Measurements from ENCODE around the gene BCL3.
"Not testable (repeated sequence)": the region's sequence is repeated elsewhere in the genome, so short reads cannot be mapped to it uniquely, and the experiment has no call there.

Gene BCL3

GRCh38 chr19:44720945-44721344 lies 27.6 kb upstream of the BCL3 start:
- no peak for DNase-seq (ENCODE audit: low read depth)

- not testable (repeated sequence) for DNase-seq (ENCODE audit: low read depth)
Measured at GRCh38 chr19:44721369-44721768, 27.1 kb upstream of the BCL3 start.

- no peak for DNase-seq (ENCODE audit: low read depth)
Measured at GRCh38 chr19:44722131-44723121, 26.1 kb upstream of the BCL3 start.

- DNase-seq (ENCODE audit: low read depth), result no peak
Measured at GRCh38 chr19:44723299-44723951, 25.1 kb upstream of the BCL3 start.

- DNase-seq (ENCODE audit: low read depth), result peak; percentile 68
Measured at GRCh38 chr19:44723952-44724319, 24.6 kb upstream of the BCL3 start.

- no peak for DNase-seq (ENCODE audit: low read depth)
Measured at GRCh38 chr19:44725251-44725650, 23.3 kb upstream of the BCL3 start.

- no peak for DNase-seq (ENCODE audit: low read depth)
Measured at GRCh38 chr19:44725684-44726083, 22.8 kb upstream of the BCL3 start.

- no peak for DNase-seq (ENCODE audit: low read depth)
Measured at GRCh38 chr19:44726465-44726864, 22.0 kb upstream of the BCL3 start.

GRCh38 chr19:44728178-44728577 lies 20.3 kb upstream of the BCL3 start:
- DNase-seq (ENCODE audit: low read depth), result no peak

- no peak for DNase-seq (ENCODE audit: low read depth)
Measured at GRCh38 chr19:44729516-44730033, 18.9 kb upstream of the BCL3 start.

GRCh38 chr19:44731081-44731480 lies 17.4 kb upstream of the BCL3 start:
- no peak for DNase-seq (ENCODE audit: low read depth)

- DNase-seq (ENCODE audit: low read depth), result no peak
Measured at GRCh38 chr19:44731622-44732021, 16.9 kb upstream of the BCL3 start.

- no peak for DNase-seq (ENCODE audit: low read depth)
Measured at GRCh38 chr19:44732235-44733014, 16.1 kb upstream of the BCL3 start.

GRCh38 chr19:44734357-44734756 lies 14.2 kb upstream of the BCL3 start:
- DNase-seq (ENCODE audit: low read depth), result no peak

GRCh38 chr19:44735011-44735410 lies 13.5 kb upstream of the BCL3 start:
- DNase-seq (ENCODE audit: low read depth), result no peak

GRCh38 chr19:44737238-44738071 lies 11.1 kb upstream of the BCL3 start:
- no peak for DNase-seq (ENCODE audit: low read depth)

- no peak for DNase-seq (ENCODE audit: low read depth)
Measured at GRCh38 chr19:44738136-44738535, 10.4 kb upstream of the BCL3 start.

GRCh38 chr19:44738603-44739558 lies 9.6 kb upstream of the BCL3 start:
- DNase-seq (ENCODE audit: low read depth), result no peak

- no peak for DNase-seq (ENCODE audit: low read depth)
Measured at GRCh38 chr19:44740351-44740824, 8.1 kb upstream of the BCL3 start.

GRCh38 chr19:44741258-44741731 lies 7.2 kb upstream of the BCL3 start:
- no peak for DNase-seq (ENCODE audit: low read depth)
